AG09309 (cell line): ENCODE data around the gene FBN3.

Source experiments
- DNase-seq: peaks from one replicate; pipeline ENCODE4 v3.0.0-alpha.2; 2010; ENCODE audit warnings: low read depth
- H3K4me3 ChIP-seq: 2 replicates; pipeline ENCODE4 v1.5.1; 2011; ENCODE audit warnings: mild to moderate bottlenecking, low read depth, low read length, moderate library complexity; ENCODE audit not compliant: control insufficient read depth
- CTCF ChIP-seq: IDR thresholded peaks from 2 replicates; pipeline ENCODE4 v1.5.1; 2011; ENCODE audit warnings: mild to moderate bottlenecking, low read depth, low read length, inconsistent platforms; ENCODE audit not compliant: insufficient read depth, control insufficient read depth; ENCODE audit errors: missing control alignments

Gene FBN3

GRCh38 chr19:8093740-8094139 lies 55.7 kb downstream of the FBN3 start:
- no peak for DNase-seq
- TF ChIP-seq CTCF = no peak
- no peak overlapping the region for H3K4me3 ChIP-seq

- no peak for TF ChIP-seq CTCF
- DNase-seq = no peak
- H3K4me3 ChIP-seq = no peak overlapping the region
Observed at GRCh38 chr19:8090950-8091349, 58.4 kb downstream of the FBN3 start.

GRCh38 chr19:8089664-8090601 lies 59.5 kb downstream of the FBN3 start:
- no peak for DNase-seq
- TF ChIP-seq CTCF = no peak
- H3K4me3 ChIP-seq = no peak overlapping the region

- no peak for DNase-seq
- no peak for TF ChIP-seq CTCF
- H3K4me3 ChIP-seq = no peak overlapping the region
Observed at GRCh38 chr19:8088752-8089663, 60.4 kb downstream of the FBN3 start.

GRCh38 chr19:8087876-8088275 lies 61.5 kb downstream of the FBN3 start:
- DNase-seq = no peak
- H3K4me3 ChIP-seq = no peak overlapping the region

More at GRCh38 chr19:8087876-8088275, 61.5 kb downstream of the FBN3 start:
- TF ChIP-seq CTCF = no peak
